Cardiac muscle cell (in vitro differentiated cells and primary cell): ENCODE data around the gene PTPMT1. TPM values are rescaled to one million over a fixed set of nuclear protein-coding genes. Genes with fewer than 3 reads are reported as not detected.
"Not testable (repeated sequence)": the region's sequence is repeated elsewhere in the genome, so short reads cannot be mapped to it uniquely, and the experiment has no call there.

Experiments used
- DNase-seq, 2 donors: peaks; one replicate each; pipeline versions ENCODE4 v3.0.0 to v3.0.0-alpha.2; 2010 to 2017; ENCODE audit warnings: low read depth in 1 of 2, low spot score in 1 of 2
- H3K27ac ChIP-seq: fragments of 200-600 bp; sonication (generic); 2 replicates; pipeline ENCODE4 v1.5.1; 2016
- H3K27me3 ChIP-seq: fragments of 200-600 bp; sonication (generic); 2 replicates; pipeline ENCODE4 v1.6.0; 2016; ENCODE audit warnings: control low read depth
- H3K36me3 ChIP-seq: fragments of 200-600 bp; sonication (generic); 2 replicates; pipeline ENCODE4 v1.5.1; 2016; ENCODE audit warnings: control low read depth
- H3K4me1 ChIP-seq: fragments of 200-600 bp; sonication (generic); 2 replicates; pipeline ENCODE4 v1.8.1; 2017; ENCODE audit warnings: low read depth, mild to moderate bottlenecking, mixed run types
- H3K4me3 ChIP-seq: fragments of 200-600 bp; sonication (generic); 2 replicates; pipeline ENCODE4 v1.5.1; 2016; ENCODE audit warnings: mild to moderate bottlenecking
- H3K9me3 ChIP-seq: fragments of 200-600 bp; sonication (generic); 2 replicates; pipeline ENCODE4 v1.5.1; 2017; ENCODE audit warnings: low read depth, mild to moderate bottlenecking, control low read depth
- CTCF ChIP-seq: IDR thresholded peaks from 2 replicates; pipeline ENCODE4 v1.5.1; 2012; ENCODE audit warnings: low read depth, mild to moderate bottlenecking, low read length
- polyA plus RNA-seq: library from polyadenylated mRNA; unstranded; fragments of >200 nt; fragmentation: Nextera tagmentation; extraction: Ambion mirVana; gene quantifications from 2 replicates; pipeline ENCODE4 v1.2.1, GENCODE V29; 2016
- total RNA-seq: library from RNA; depleted of rRNA; stranded (reverse); fragments of >200 nt; gene quantifications from 2 replicates; pipeline ENCODE4 v1.2.3, GENCODE V29; 2016

The PTPMT1 gene
- total and polyA plus RNA-seq, 2 experiments from 2014 or later, result 123 to 246 TPM

- H3K27me3 ChIP-seq, result no peaks in the 10 kb centered on the region
- H3K4me1 ChIP-seq, result peaks cover 10% of the 10 kb centered on the region
- no peak overlapping the region for H3K27ac ChIP-seq
- no peak overlapping the region for H3K4me3 ChIP-seq
- no peak for DNase-seq
- no peaks in the 10 kb centered on the region for H3K9me3 ChIP-seq
- TF ChIP-seq CTCF, result no peak
- H3K36me3 ChIP-seq, result no peaks in the 10 kb centered on the region
Observed at GRCh38 chr11:47538741-47539565, 26.4 kb upstream of the PTPMT1 start.

- H3K4me1 ChIP-seq, result peaks cover 10% of the 10 kb centered on the region
- H3K4me3 ChIP-seq, result no peak overlapping the region
- H3K36me3 ChIP-seq, result no peaks in the 10 kb centered on the region
- no peak for DNase-seq
- TF ChIP-seq CTCF, result no peak
- H3K9me3 ChIP-seq, result no peaks in the 10 kb centered on the region
- peak overlapping the region; percentile 63 for H3K27ac ChIP-seq
- no peaks in the 10 kb centered on the region for H3K27me3 ChIP-seq
Observed at GRCh38 chr11:47539681-47540039, 25.7 kb upstream of the PTPMT1 start.

- H3K36me3 ChIP-seq, result no peaks in the 10 kb centered on the region
- peaks cover 10% of the 10 kb centered on the region for H3K4me1 ChIP-seq
- peak overlapping the region; percentile 63 for H3K27ac ChIP-seq
- H3K27me3 ChIP-seq, result no peaks in the 10 kb centered on the region
- no peak overlapping the region for H3K4me3 ChIP-seq
- DNase-seq, result no peak
- no peak for TF ChIP-seq CTCF
- H3K9me3 ChIP-seq, result no peaks in the 10 kb centered on the region
Observed at GRCh38 chr11:47541070-47541469, 24.3 kb upstream of the PTPMT1 start.

GRCh38 chr11:47545298-47545697 is 20.1 kb upstream of the PTPMT1 start:
- Histone ChIP-seq H3K9me3 (no peaks in the 10 kb centered on the region), H3K36me3 (no peaks in the 10 kb centered on the region), H3K4me3 (no peak overlapping the region), H3K27ac (no peak overlapping the region), H3K27me3 (no peaks in the 10 kb centered on the region), H3K4me1 (peaks cover 3% of the 10 kb centered on the region)
- DNase-seq, result no peak
- no peak for TF ChIP-seq CTCF

GRCh38 chr11:47546274-47546673 is 19.1 kb upstream of the PTPMT1 start:
- DNase-seq, H3K36me3 ChIP-seq, H3K4me3 ChIP-seq, H3K9me3 ChIP-seq, H3K27me3 ChIP-seq, H3K4me1 ChIP-seq, H3K27ac ChIP-seq: not testable (repeated sequence)

GRCh38 chr11:47550288-47551047 is 14.9 kb upstream of the PTPMT1 start:
- Histone ChIP-seq H3K36me3 (no peaks in the 10 kb centered on the region), H3K9me3 (no peaks in the 10 kb centered on the region), H3K27me3 (no peaks in the 10 kb centered on the region), H3K4me1 (peaks cover 16% of the 10 kb centered on the region), H3K4me3 (no peak overlapping the region), H3K27ac (no peak overlapping the region)
- DNase-seq, result no peak
- TF ChIP-seq CTCF, result no peak
